Measurements from ENCODE around the gene MCC. TPM values are rescaled to one million over a fixed set of nuclear protein-coding genes. Genes with fewer than 3 reads are reported as not detected.

Gene MCC
- total and polyA plus RNA-seq, 7 donors: 1.4 to 13.8 (median 4.4) TPM

- Histone ChIP-seq H3K27me3 (ENCODE audit: insufficient read depth in 3 of 3, low read length in 2 of 3) (no peaks in the 10 kb centered on the region), H3K27ac (no peak overlapping the region), H3K4me1 (no peaks in the 10 kb centered on the region), H3K9me3 (no peaks in the 10 kb centered on the region), H3K36me3 (ENCODE audit: insufficient read depth in 1 of 2, low read depth in 1 of 2) (no peaks in the 10 kb centered on the region), H3K4me3 (no peak overlapping the region)
- ATAC-seq (no peak), DNase-seq (no peak)
- TF ChIP-seq CTCF (IDR thresholded peaks at IDR 0.05): no peak
- intact Hi-C loops (cut with DNase I): no loop called here
- 50 to 76% (median 62%) methylated on average over 2 of the region's 2 CpGs for WGBS, 3 donors
Observed at GRCh38 chr5:113150221-113150620, 338.0 kb downstream of the MCC start.

GRCh38 chr5:113147537-113147936 is 340.7 kb downstream of the MCC start:
- 71 to 79% (median 73%) methylated on average over 7 of the region's 7 CpGs for WGBS, 3 donors
- intact Hi-C loops (cut with DNase I): no loop called here

GRCh38 chr5:113147101-113147508 is 341.1 kb downstream of the MCC start:
- WGBS, 3 donors: 22 to 41% (median 25%) methylated on average over 4 of the region's 4 CpGs
- H3K4me1 ChIP-seq: no peaks in the 10 kb centered on the region
- H3K36me3 ChIP-seq (ENCODE audit: insufficient read depth in 1 of 2, low read depth in 1 of 2): no peaks in the 10 kb centered on the region
- no peaks in the 10 kb centered on the region for H3K27me3 ChIP-seq (ENCODE audit: insufficient read depth in 3 of 3, low read length in 2 of 3)
- H3K9me3 ChIP-seq: no peaks in the 10 kb centered on the region
- no peak overlapping the region for H3K4me3 ChIP-seq
- DNase-seq (no peak), ATAC-seq (peak; percentile 65 to 94 (median 78))
- H3K27ac ChIP-seq: no peak overlapping the region
- TF ChIP-seq CTCF (IDR thresholded peaks at IDR 0.05): no peak
- intact Hi-C loops (cut with DNase I): no loop called here

More at GRCh38 chr5:113147537-113147936, 340.7 kb downstream of the MCC start:
- no peaks in the 10 kb centered on the region for H3K4me1 ChIP-seq
- H3K36me3 ChIP-seq (ENCODE audit: insufficient read depth in 1 of 2, low read depth in 1 of 2): no peaks in the 10 kb centered on the region
- H3K9me3 ChIP-seq: no peaks in the 10 kb centered on the region
- DNase-seq (no peak), ATAC-seq (no peak)
- H3K27me3 ChIP-seq (ENCODE audit: insufficient read depth in 3 of 3, low read length in 2 of 3): no peaks in the 10 kb centered on the region
- TF ChIP-seq CTCF (IDR thresholded peaks at IDR 0.05): no peak
- no peak overlapping the region for H3K4me3 ChIP-seq
- no peak overlapping the region for H3K27ac ChIP-seq

- Histone ChIP-seq H3K27ac (no peak overlapping the region), H3K9me3 (no peaks in the 10 kb centered on the region), H3K27me3 (ENCODE audit: insufficient read depth in 3 of 3, low read length in 2 of 3) (no peaks in the 10 kb centered on the region), H3K36me3 (ENCODE audit: insufficient read depth in 1 of 2, low read depth in 1 of 2) (no peaks in the 10 kb centered on the region), H3K4me1 (no peaks in the 10 kb centered on the region), H3K4me3 (no peak overlapping the region)
- no peak for DNase-seq
- 1 to 56% (median 38%) methylated on average over 1 of the region's 1 CpG for WGBS, 3 donors
- intact Hi-C loops (cut with DNase I): no loop called here
- no peak for ATAC-seq
- TF ChIP-seq CTCF (IDR thresholded peaks at IDR 0.05): no peak
Observed at GRCh38 chr5:113145757-113146387, 342.4 kb downstream of the MCC start.

- Histone ChIP-seq H3K4me3 (no peak overlapping the region), H3K27ac (no peak overlapping the region), H3K27me3 (ENCODE audit: insufficient read depth in 3 of 3, low read length in 2 of 3) (no peaks in the 10 kb centered on the region), H3K36me3 (ENCODE audit: insufficient read depth in 1 of 2, low read depth in 1 of 2) (no peaks in the 10 kb centered on the region), H3K4me1 (no peaks in the 10 kb centered on the region), H3K9me3 (no peaks in the 10 kb centered on the region)
- DNase-seq: no peak
- intact Hi-C loops (cut with DNase I): no loop called here
- ATAC-seq: no peak
- no peak for TF ChIP-seq CTCF (IDR thresholded peaks at IDR 0.05)
- WGBS, 3 donors: 45 to 69% (median 53%) methylated on average over 4 of the region's 4 CpGs
Observed at GRCh38 chr5:113142186-113142585, 346.1 kb downstream of the MCC start.

Measured in psoas muscle (tissue), 8 donors.